ENCODE data around the gene ABCA4. TPM values are rescaled to one million over a fixed set of nuclear protein-coding genes. Genes with fewer than 3 reads are reported as not detected.
"Not testable (repeated sequence)": the region's sequence is repeated elsewhere in the genome, so short reads cannot be mapped to it uniquely, and the experiment has no call there.

The ABCA4 gene
- total RNA-seq, 2 donors from 2014 or later = 0.41 to 0.85 TPM

GRCh38 chr1:93995837-93996536 lies 125.0 kb downstream of the ABCA4 start:
- 46% methylated on average over 5 of the region's 5 CpGs for WGBS
- DNase-seq (ENCODE audit: low spot score) = no peak
- TF ChIP-seq CTCF (IDR thresholded peaks at IDR 0.05) = no peak
- no peak for TF ChIP-seq POLR2A (IDR thresholded peaks at IDR 0.05)
- no peak for TF ChIP-seq POLR2AphosphoS5 (IDR thresholded peaks at IDR 0.05)
- intact Hi-C loops (cut with DNase I) = no loop called here
- Histone ChIP-seq H3K27me3 (replicated peaks; ENCODE audit: insufficient read depth) (no peaks in the 10 kb centered on the region), H3K27ac (no peak overlapping the region), H3K4me3 (no peak overlapping the region), H3K4me1 (replicated peaks) (no peaks in the 10 kb centered on the region), H3K9me3 (no peaks in the 10 kb centered on the region), H3K36me3 (no peaks in the 10 kb centered on the region)

DNA sequence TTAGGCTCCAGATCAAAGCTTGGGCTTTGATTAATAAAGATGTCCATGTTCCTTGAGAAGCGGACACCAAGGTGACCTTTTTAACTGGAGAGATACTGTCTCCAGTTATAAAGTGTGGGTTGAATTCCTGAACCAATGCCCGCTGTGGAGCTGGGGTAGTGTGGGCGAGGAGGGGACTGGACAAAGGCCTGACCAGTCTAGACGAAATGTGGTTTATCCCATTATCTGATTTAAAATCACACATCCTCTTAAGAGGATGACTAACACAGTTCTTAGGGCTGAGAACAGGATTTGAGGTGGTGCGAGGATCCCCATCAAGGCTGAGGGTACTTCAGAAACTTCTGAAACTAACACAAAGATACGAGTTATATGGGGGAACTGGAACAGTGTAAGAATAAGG lies 127.2 kb downstream of the ABCA4 start:
- no peak overlapping the region for H3K27ac ChIP-seq
- 74% methylated on average over 6 of the region's 6 CpGs for WGBS
- TF ChIP-seq CTCF (IDR thresholded peaks at IDR 0.05) (no peak), POLR2AphosphoS5 (IDR thresholded peaks at IDR 0.05) (no peak), POLR2A (IDR thresholded peaks at IDR 0.05) (no peak)
- H3K4me1 ChIP-seq (replicated peaks) = no peaks in the 10 kb centered on the region
- H3K9me3 ChIP-seq = no peaks in the 10 kb centered on the region
- intact Hi-C loops (cut with DNase I) = no loop called here
- H3K36me3 ChIP-seq = no peaks in the 10 kb centered on the region
- H3K4me3 ChIP-seq = no peak overlapping the region
- no peak for DNase-seq (ENCODE audit: low spot score)
- no peaks in the 10 kb centered on the region for H3K27me3 ChIP-seq (replicated peaks; ENCODE audit: insufficient read depth)

- H3K27ac ChIP-seq = no peak overlapping the region
- 93% methylated on average over 10 of the region's 10 CpGs for WGBS
These were observed 128.0 kb downstream of the ABCA4 start for GRCh38 chr1:93992954-93993353.

DNA sequence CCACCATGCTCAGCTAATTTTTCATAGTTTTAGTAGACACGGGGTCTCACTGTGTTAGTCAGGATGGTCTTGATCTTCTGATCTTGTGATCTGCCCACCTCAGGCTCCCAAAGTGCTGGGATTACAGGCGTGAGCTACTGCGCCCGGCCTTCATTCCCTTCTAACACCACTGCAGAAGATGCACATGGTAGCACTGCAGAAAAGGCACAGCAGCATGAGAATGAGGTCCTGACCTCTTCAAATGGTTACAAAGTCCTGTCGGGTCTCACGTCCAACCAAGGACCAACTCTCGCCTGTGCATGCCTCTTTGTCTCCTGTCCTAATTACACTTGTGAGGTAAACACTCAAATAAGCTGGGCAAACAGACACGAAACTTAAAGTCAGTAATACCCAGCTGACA lies 128.8 kb downstream of the ABCA4 start:
- TF ChIP-seq CTCF (IDR thresholded peaks at IDR 0.05) (no peak), POLR2A (IDR thresholded peaks at IDR 0.05) (no peak), POLR2AphosphoS5 (IDR thresholded peaks at IDR 0.05) (no peak)
- Histone ChIP-seq H3K4me1 (replicated peaks) (no peaks in the 10 kb centered on the region), H3K9me3 (no peaks in the 10 kb centered on the region), H3K27ac (no peak overlapping the region), H3K4me3 (no peak overlapping the region), H3K27me3 (replicated peaks; ENCODE audit: insufficient read depth) (no peaks in the 10 kb centered on the region), H3K36me3 (no peaks in the 10 kb centered on the region)
- WGBS = 88% methylated on average over 8 of the region's 8 CpGs
- intact Hi-C loops (cut with DNase I) = no loop called here
- DNase-seq (ENCODE audit: low spot score) = no peak

More at GRCh38 chr1:93992954-93993353, 128.0 kb downstream of the ABCA4 start:
- Histone ChIP-seq H3K27me3 (replicated peaks; ENCODE audit: insufficient read depth) (no peaks in the 10 kb centered on the region), H3K4me3 (no peak overlapping the region), H3K9me3 (no peaks in the 10 kb centered on the region), H3K4me1 (replicated peaks) (no peaks in the 10 kb centered on the region), H3K36me3 (no peaks in the 10 kb centered on the region)
- no peak for DNase-seq (ENCODE audit: low spot score)
- intact Hi-C loops (cut with DNase I) = no loop called here
- TF ChIP-seq POLR2A (IDR thresholded peaks at IDR 0.05) (no peak), CTCF (IDR thresholded peaks at IDR 0.05) (no peak), POLR2AphosphoS5 (IDR thresholded peaks at IDR 0.05) (no peak)

DNA sequence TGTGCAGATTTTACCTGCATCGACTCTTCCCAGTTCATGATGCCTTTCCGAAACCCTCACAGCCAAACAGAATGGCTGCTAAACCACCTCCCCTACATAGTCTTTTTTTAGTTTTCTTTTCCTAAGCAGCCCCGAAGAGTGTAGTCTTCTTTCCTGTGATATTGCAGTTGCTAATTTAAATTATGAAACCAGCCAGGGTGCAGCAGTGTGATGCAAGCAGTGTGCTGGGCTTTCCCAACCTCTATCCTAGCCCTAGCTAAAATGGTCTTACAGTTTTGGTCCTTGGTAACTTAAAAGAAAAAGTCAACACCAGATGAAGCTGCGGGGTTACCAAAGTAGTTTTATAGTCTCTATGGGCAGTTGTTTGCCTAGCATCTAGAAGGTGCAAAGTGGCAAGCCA lies 129.7 kb downstream of the ABCA4 start:
- H3K4me3 ChIP-seq = no peak overlapping the region
- no peak overlapping the region for H3K27ac ChIP-seq
- WGBS = 81% methylated on average over 4 of the region's 4 CpGs
- intact Hi-C loops (cut with DNase I) = no loop called here
- no peaks in the 10 kb centered on the region for H3K4me1 ChIP-seq (replicated peaks)
- no peaks in the 10 kb centered on the region for H3K27me3 ChIP-seq (replicated peaks; ENCODE audit: insufficient read depth)
- no peaks in the 10 kb centered on the region for H3K9me3 ChIP-seq
- no peak for DNase-seq (ENCODE audit: low spot score)
- H3K36me3 ChIP-seq = no peaks in the 10 kb centered on the region
- TF ChIP-seq POLR2AphosphoS5 (IDR thresholded peaks at IDR 0.05) (no peak), POLR2A (IDR thresholded peaks at IDR 0.05) (no peak), CTCF (IDR thresholded peaks at IDR 0.05) (no peak)

GRCh38 chr1:93990477-93990876 lies 130.5 kb downstream of the ABCA4 start:
- DNase-seq (ENCODE audit: low spot score); H3K4me3 ChIP-seq; H3K4me1 ChIP-seq (replicated peaks); H3K27me3 ChIP-seq (replicated peaks; ENCODE audit: insufficient read depth); H3K9me3 ChIP-seq; H3K36me3 ChIP-seq; H3K27ac ChIP-seq; intact Hi-C loops (cut with DNase I): not testable (repeated sequence)
- WGBS = 78% methylated on average over 3 of the region's 3 CpGs
